Smooth muscle cell (in vitro differentiated cells): ENCODE results near the gene LRSAM1. TPM values are rescaled to one million over a fixed set of nuclear protein-coding genes. Genes with fewer than 3 reads are reported as not detected.

ENCODE experiments used
- DNase-seq: peaks from one replicate; lab custom pipeline; 2025; ENCODE audit not compliant: unreplicated experiment; lab: John Stamatoyannopoulos, UW
- H2AFZ ChIP-seq: fragments of 200-600 bp; sonication (generic); 2 replicates; pipeline ENCODE4 v1.6.0; 2016; ENCODE audit warnings: antibody characterized with exemption, low read depth, mild to moderate bottlenecking
- H3F3A ChIP-seq: fragments of 200-600 bp; sonication (generic); 2 replicates; pipeline ENCODE4 v1.6.0; 2017; ENCODE audit warnings: antibody characterized with exemption, low read depth
- H3K27ac ChIP-seq: fragments of 200-600 bp; sonication (generic); 2 replicates; pipeline ENCODE4 v1.5.1; 2016; ENCODE audit warnings: low read depth, mild to moderate bottlenecking
- H3K27me3 ChIP-seq: fragments of 200-600 bp; sonication (generic); 2 replicates; pipeline ENCODE4 v1.6.1; 2016; ENCODE audit warnings: low read depth, mild to moderate bottlenecking
- H3K36me3 ChIP-seq: fragments of 200-600 bp; sonication (generic); 2 replicates; pipeline ENCODE4 v1.5.1; 2016; ENCODE audit warnings: low read depth
- H3K4me1 ChIP-seq: fragments of 200-600 bp; sonication (generic); 2 replicates; pipeline ENCODE4 v1.5.1; 2016; ENCODE audit warnings: low read depth
- H3K4me2 ChIP-seq: fragments of 200-600 bp; sonication (generic); 2 replicates; pipeline ENCODE4 v1.6.0; 2016; ENCODE audit warnings: mild to moderate bottlenecking
- H3K4me3 ChIP-seq: fragments of 200-600 bp; sonication (generic); 2 replicates; pipeline ENCODE4 v1.5.1; 2016; ENCODE audit warnings: mild to moderate bottlenecking
- H3K79me2 ChIP-seq: fragments of 200-600 bp; sonication (generic); 2 replicates; pipeline ENCODE4 v1.6.0; 2016; ENCODE audit warnings: low read depth, mild to moderate bottlenecking
- H3K9ac ChIP-seq: fragments of 200-600 bp; sonication (generic); 2 replicates; pipeline ENCODE4 v1.6.0; 2016; ENCODE audit warnings: low read depth
- H3K9me3 ChIP-seq: fragments of 200-600 bp; sonication (generic); replicated peaks from 2 replicates; pipeline ENCODE4 v1.5.1; 2016; ENCODE audit warnings: low read depth
- H4K20me1 ChIP-seq: fragments of 200-600 bp; sonication (generic); 2 replicates; pipeline ENCODE4 v1.6.0; 2016; ENCODE audit warnings: low read depth
- WGBS: methylation state at CpG from one replicate; pipeline ENCODE4 v1.1.7; 2016; ENCODE audit warnings: low lambda C conversion rate; 5-methylcytosine and 5-hydroxymethylcytosine counted together
- polyA plus RNA-seq: library from polyadenylated mRNA; unstranded; fragments of >200 nt; fragmentation: Nextera tagmentation; extraction: Ambion mirVana; gene quantifications from 2 replicates; pipeline ENCODE4 v1.2.1, GENCODE V29; 2016
- total RNA-seq: library from RNA; depleted of rRNA; stranded (reverse); fragments of >200 nt; gene quantifications from 2 replicates; pipeline ENCODE4 v1.2.3, GENCODE V29; 2014
- TF ChIP-seq, protein P1 (sequence below): fragments of 200-600 bp; sonication (generic); IDR thresholded peaks from 2 replicates; pipeline ENCODE4 v1.5.1; 2017; ENCODE audit warnings: borderline replicate concordance, mild to moderate bottlenecking, antibody characterized with exemption; ENCODE audit not compliant: insufficient read depth, poor library complexity, severe bottlenecking

LRSAM1 gene
- total and polyA plus RNA-seq, 2 experiments from 2014 or later: 10.5 to 27.0 TPM

DNA sequence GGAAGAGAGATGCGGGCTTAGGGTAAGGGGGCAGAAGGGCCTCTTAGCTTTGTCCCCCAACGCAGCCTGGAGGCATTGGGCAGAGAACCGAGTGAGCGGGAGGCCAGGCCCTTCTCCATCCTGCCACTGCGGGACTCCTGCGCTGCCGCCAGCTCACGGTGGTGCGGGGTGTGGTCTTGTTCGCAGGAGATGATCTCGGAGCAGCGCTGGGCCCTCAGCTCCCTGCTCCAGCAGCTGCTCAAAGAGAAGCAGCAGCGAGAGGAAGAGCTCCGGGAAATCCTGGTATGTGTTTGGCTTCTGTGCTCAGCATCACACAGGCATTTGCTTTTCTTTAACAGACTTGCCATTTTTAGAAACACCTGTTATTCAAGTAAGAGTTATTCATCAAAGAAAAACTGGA is 41.3 kb downstream of the LRSAM1 start:
- no peaks in the 10 kb centered on the region for H3K27me3 ChIP-seq
- H3K4me1 ChIP-seq: no peaks in the 10 kb centered on the region
- H3K27ac ChIP-seq: no peak overlapping the region
- no peaks in the 10 kb centered on the region for H3K9me3 ChIP-seq
- no peak overlapping the region for H3K9ac ChIP-seq
- no peak overlapping the region for H3K4me3 ChIP-seq
- H4K20me1 ChIP-seq: no peaks in the 10 kb centered on the region
- DNase-seq: no peak
- H3F3A ChIP-seq: no peaks in the 10 kb centered on the region
- WGBS: 94% methylated on average over 14 of the region's 14 CpGs
- H3K36me3 ChIP-seq: no peaks in the 10 kb centered on the region
- H3K4me2 ChIP-seq: no peak overlapping the region
- H3K79me2 ChIP-seq: no peaks in the 10 kb centered on the region
- TF ChIP-seq, protein P1, sequence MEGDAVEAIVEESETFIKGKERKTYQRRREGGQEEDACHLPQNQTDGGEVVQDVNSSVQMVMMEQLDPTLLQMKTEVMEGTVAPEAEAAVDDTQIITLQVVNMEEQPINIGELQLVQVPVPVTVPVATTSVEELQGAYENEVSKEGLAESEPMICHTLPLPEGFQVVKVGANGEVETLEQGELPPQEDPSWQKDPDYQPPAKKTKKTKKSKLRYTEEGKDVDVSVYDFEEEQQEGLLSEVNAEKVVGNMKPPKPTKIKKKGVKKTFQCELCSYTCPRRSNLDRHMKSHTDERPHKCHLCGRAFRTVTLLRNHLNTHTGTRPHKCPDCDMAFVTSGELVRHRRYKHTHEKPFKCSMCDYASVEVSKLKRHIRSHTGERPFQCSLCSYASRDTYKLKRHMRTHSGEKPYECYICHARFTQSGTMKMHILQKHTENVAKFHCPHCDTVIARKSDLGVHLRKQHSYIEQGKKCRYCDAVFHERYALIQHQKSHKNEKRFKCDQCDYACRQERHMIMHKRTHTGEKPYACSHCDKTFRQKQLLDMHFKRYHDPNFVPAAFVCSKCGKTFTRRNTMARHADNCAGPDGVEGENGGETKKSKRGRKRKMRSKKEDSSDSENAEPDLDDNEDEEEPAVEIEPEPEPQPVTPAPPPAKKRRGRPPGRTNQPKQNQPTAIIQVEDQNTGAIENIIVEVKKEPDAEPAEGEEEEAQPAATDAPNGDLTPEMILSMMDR: no peak
- no peak overlapping the region for H2AFZ ChIP-seq

DNA sequence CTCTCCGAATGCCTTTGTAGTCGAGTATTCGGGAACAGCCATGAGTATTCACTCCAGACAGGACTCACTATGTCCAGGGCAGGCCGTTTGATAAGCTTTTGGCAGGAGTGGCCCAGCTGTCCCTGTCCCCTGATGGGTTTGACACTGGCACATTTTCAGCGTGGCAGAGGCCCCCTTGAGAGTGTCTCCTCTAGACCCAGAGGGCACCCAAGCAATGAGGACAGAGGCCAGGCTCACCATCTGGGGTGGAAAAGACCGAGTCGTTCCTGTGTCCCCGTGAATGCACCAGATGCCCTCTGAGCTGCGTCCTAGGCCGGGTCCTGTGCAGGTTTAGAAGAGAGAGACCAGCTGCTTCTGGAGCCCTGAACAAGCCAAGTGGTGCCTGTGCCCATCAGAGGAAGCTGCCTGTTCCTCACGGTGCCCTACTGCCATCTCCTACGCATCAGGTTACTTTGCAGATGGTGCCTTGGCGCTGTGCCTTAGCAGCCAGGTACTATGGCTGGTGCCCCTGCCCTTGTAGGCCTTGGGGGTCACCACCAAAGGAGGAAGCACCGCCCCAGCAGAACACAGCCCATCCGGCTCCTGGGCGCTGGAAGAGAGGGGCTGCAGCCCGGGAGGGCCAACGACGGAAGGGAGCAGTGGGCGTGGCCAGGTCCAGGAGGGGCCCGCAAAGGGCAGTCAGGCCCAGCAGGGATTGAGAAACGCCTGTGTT is 42.4 kb downstream of the LRSAM1 start:
- Histone ChIP-seq H3K27me3 (no peaks in the 10 kb centered on the region), H3K79me2 (no peaks in the 10 kb centered on the region), H3K4me3 (no peak overlapping the region), H3K27ac (no peak overlapping the region), H2AFZ (no peak overlapping the region), H3K9me3 (no peaks in the 10 kb centered on the region), H4K20me1 (no peaks in the 10 kb centered on the region), H3K4me1 (no peaks in the 10 kb centered on the region), H3K9ac (no peak overlapping the region), H3K4me2 (no peak overlapping the region), H3K36me3 (no peaks in the 10 kb centered on the region), H3F3A (no peaks in the 10 kb centered on the region)
- 94% methylated on average over 22 of the region's 22 CpGs for whole genome bisulfite sequencing
- TF ChIP-seq, protein P1: no peak
- DNase-seq: no peak

DNA sequence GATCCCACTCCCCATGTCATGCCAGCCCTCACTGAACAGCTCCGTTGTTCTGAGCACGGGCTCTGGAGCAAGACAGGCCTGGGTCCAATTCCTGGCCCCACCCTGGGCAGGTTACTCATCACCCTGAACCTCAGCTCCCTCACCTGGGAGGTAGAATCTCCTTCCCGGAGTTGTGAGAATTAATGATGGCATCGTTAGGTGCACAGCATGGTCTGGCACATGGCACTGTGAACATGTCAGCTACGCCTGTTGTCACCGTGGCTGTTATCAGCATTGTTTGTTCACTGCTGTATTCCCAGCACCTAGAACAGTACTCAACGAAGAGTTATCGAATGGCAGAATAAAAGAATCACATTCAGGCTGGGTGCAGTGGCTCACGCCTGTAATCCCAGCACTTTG is 43.0 kb downstream of the LRSAM1 start:
- Histone ChIP-seq H3K27ac (no peak overlapping the region), H3K4me1 (no peaks in the 10 kb centered on the region), H3K36me3 (no peaks in the 10 kb centered on the region), H3K9me3 (no peaks in the 10 kb centered on the region), H2AFZ (no peak overlapping the region), H3F3A (no peaks in the 10 kb centered on the region), H3K27me3 (no peaks in the 10 kb centered on the region), H3K4me3 (no peak overlapping the region), H3K9ac (no peak overlapping the region), H3K4me2 (no peak overlapping the region), H4K20me1 (no peaks in the 10 kb centered on the region), H3K79me2 (no peaks in the 10 kb centered on the region)
- TF ChIP-seq, protein P1: no peak
- no peak for DNase-seq
- 93% methylated on average over 9 of the region's 9 CpGs for WGBS
